ENCODE results near the gene GAS5.
"Not testable (repeated sequence)": the region's sequence is repeated elsewhere in the genome, so short reads cannot be mapped to it uniquely, and the experiment has no call there.

GAS5 gene

DNA sequence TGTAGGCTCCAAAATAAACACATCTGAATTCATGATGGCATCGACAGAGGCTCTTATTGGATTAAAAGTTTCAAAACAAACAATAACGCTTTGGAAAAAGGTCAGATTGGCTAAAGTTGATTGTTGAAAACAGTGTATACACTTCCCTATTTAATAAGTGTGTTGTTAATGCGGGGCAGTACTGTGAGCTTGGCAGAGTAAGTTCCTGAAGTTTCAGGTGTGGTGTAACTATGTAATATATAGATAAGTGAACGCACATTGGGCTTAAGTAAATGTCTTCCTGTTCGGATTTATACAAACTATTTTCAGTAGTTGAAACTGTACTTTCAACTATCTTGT lies 1.2 kb upstream of the GAS5 start:
- no peak for DNase-seq (ENCODE audit: low read depth)

GRCh38 chr1:173868266-173869020 lies 654 bp upstream of the GAS5 start, which contains the start of gene ZBTB37:
ZBTB37 (plus strand) TSS chr1:173868380; CDS start chr1:173870226, 1,846 bp downstream.
- DNase-seq (ENCODE audit: low read depth), result peak; percentile 87

- no peak for DNase-seq (ENCODE audit: low read depth)
Observed at GRCh38 chr1:173867141-173867752, 542 bp downstream of the GAS5 start.

GRCh38 chr1:173866413-173867115 lies 1.2 kb downstream of the GAS5 start:
- no peak for DNase-seq (ENCODE audit: low read depth)

- DNase-seq (ENCODE audit: low read depth), result no peak
Observed at GRCh38 chr1:173865468-173866164, 2.2 kb downstream of the GAS5 start.

DNA sequence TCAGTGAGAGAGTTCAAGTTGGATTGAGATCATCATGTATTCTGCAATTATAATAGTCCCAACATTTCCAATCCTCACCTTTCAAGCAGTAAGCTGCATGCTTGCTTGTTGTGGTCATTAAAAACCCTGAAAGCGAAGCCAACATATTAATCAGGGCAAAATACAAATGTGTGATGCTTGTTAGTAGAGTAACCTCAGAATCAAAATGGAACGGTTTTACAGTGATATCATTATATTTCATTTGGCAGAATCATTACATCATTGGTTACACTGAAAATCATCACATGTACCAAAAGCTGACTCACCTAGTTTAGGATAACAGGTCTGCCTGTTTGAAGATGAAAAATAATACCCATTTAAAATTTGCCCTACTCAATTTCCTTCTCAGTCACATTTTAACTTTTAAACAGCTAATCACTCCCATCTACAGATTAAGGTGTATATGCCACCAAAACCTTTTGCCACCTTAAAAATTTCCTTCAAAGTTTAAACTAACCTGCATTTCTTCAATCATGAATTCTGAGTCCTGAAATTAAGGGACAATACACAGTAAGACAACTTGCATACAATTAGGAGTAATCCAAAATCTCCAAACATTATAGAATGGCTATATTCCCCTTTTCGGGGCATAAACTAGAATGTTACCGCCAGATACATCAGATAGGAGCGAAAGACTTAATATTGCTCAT lies 3.5 kb downstream of the GAS5 start:
- no peak for DNase-seq (ENCODE audit: low read depth)

GRCh38 chr1:173863224-173864161 lies 4.3 kb downstream of the GAS5 start:
- no peak for DNase-seq (ENCODE audit: low read depth)

- no peak for DNase-seq (ENCODE audit: low read depth)
Observed at GRCh38 chr1:173862769-173863223, 5.0 kb downstream of the GAS5 start.

- DNase-seq (ENCODE audit: low read depth), result not testable (repeated sequence)
Observed at GRCh38 chr1:173862146-173862768, 5.5 kb downstream of the GAS5 start.

DNA sequence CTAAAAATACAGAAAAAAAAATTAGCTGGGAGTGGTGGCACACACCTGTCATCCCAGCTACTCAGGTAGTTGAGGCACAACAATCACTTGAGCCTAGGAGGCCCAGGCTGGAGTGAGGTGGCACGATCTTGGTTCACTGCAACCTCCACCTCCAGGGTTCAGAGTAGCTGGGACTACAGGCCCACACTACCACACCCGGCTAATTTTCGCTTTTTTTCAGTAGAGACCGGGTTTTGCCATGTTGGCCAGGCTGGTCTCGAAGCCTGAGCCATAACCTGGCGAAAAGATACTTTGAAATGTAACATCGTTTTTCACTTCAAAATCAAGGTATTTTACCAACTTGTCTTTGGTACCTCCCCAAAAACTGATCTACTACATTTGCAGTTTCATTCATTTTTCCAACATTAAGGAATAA lies 6.1 kb downstream of the GAS5 start:
- no peak for DNase-seq (ENCODE audit: low read depth)

DNA sequence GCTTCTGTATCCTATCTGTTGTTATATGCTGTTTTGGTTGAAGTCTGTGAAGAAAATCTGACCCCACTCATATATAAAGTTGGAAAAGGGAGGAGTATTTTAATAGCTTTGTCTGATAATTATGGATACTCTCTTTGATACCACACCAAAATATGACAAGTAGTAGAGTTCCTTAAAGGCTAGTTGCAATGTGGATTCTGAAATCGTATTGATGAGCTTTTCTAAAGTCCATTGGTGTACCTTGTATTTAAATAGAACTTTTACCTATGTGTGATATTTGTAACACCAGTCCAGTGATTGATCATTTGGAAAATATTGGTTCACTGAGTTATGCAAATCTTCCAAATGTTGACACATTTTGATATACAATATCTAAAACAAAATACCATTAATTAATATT lies 7.7 kb downstream of the GAS5 start:
- DNase-seq (ENCODE audit: low read depth), result no peak

- not testable (repeated sequence) for DNase-seq (ENCODE audit: low read depth)
Observed at GRCh38 chr1:173859547-173859946, 8.2 kb downstream of the GAS5 start.

DNA sequence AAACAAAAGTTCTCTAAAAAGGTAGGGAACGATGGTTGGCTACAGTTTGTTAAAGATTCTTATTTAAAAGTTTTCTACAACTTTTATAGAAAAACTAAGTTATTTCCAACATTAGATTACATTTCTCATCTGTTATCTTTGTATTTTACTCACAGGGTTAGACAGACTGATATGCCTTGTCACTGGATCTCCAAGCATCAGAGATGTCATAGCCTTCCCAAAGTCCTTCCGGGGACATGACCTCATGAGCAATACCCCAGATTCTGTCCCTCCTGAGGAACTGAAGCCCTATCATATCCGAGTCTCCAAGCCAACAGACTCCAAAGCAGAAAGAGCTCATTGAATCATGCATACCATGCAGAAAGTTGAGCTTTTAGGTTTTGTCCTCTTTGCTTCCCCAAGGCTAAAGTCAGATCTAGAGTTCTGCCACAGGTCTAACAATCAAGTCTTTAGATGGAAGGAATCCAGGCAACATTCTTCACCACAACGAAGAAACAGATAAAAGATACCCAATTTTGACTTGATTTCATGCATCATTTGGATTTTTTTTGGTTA lies 10.3 kb downstream of the GAS5 start:
- no peak for DNase-seq (ENCODE audit: low read depth)

- DNase-seq (ENCODE audit: low read depth), result no peak
Observed at GRCh38 chr1:173856903-173857302, 10.9 kb downstream of the GAS5 start.

GRCh38 chr1:173856014-173856413 lies 11.8 kb downstream of the GAS5 start:
- DNase-seq (ENCODE audit: low read depth), result no peak

DNA sequence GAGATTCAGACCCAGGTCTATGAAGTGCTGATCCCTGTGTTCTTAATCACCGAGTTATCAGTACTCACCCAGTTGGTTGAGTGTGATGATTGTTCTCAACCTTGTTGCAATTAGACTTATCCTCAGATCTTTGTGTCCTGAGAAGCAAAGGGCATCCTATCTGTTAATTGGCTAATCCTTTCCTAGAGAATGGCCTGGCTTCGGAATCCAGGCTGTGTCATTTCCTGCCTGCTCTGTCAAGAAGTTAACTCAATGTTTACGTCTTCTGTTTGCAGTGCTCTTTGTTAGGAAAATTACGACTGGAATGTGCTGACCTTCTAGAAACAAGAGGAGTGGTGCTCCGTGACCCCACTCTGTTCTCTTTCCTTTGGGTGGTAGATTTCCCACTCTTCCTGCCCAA lies 14.7 kb downstream of the GAS5 start:
- DNase-seq (ENCODE audit: low read depth), result no peak

GRCh38 chr1:173852105-173852504 lies 15.7 kb downstream of the GAS5 start:
- DNase-seq (ENCODE audit: low read depth), result no peak

- DNase-seq (ENCODE audit: low read depth), result no peak
Observed at GRCh38 chr1:173832748-173833147, 35.0 kb downstream of the GAS5 start.

- no peak for DNase-seq (ENCODE audit: low read depth)
Observed at GRCh38 chr1:173827611-173828010, 40.2 kb downstream of the GAS5 start.

Measured in stimulated activated CD8-positive, alpha-beta memory T cell treated with anti-CD3 and anti-CD28 coated beads, Interleukin-12 subunit alpha, Interleukin-12 subunit beta, amount 100 ng/mL, for 4 hours (primary cell).